ENCODE measurements around the gene NOL11. TPM values are rescaled to one million over a fixed set of nuclear protein-coding genes. Genes with fewer than 3 reads are reported as not detected.

NOL11 gene
- total and polyA plus RNA-seq, 2 experiments from 2014 or later = 116 to 130 TPM

DNA sequence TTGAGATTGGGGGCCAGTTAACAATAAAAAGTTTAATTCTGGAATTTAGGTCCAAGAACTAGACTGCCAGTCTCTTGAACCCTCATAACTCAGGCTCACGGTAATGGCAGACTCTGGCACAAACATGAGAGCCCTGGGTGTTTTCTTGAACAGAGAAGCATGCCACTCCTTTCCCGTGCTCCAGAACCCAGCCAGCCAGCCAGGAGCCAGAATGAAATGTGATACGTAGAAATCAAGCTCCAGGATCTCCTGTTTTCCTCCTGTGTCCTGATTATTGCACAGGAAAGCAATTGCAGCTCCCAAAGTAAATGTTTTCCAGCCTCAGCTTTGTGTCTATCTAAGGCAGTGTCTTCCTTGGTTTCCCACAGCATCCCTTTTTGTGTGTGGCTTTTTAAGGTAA, 46.2 kb upstream of the NOL11 start:
- no peaks in the 10 kb centered on the region for H3K79me2 ChIP-seq (replicated peaks; ENCODE audit: insufficient read depth)
- Mint-ChIP-seq H3K9me3 (no peaks in the 10 kb centered on the region), H3K4me1 (no peaks in the 10 kb centered on the region), H3K27me3 (ENCODE audit: insufficient read depth, low read depth, poor library complexity) (peaks cover 2% of the 10 kb centered on the region), H3K4me3 (no peak overlapping the region), H3K36me3 (ENCODE audit: low read depth) (peaks cover 13% of the 10 kb centered on the region), H3K27ac (no peak overlapping the region)
- no peaks in the 10 kb centered on the region for H4K20me1 ChIP-seq (replicated peaks; ENCODE audit: insufficient read depth)
- H3K36me3 ChIP-seq (ENCODE audit: insufficient read depth) = no peaks in the 10 kb centered on the region; the same call in 1 of the 2 replicates
- TF ChIP-seq NANOG (IDR thresholded peaks at IDR 0.05; ENCODE audit: borderline replicate concordance) = no peak
- TF ChIP-seq ZNF331 (CRISPR knock-in tag; IDR thresholded peaks at IDR 0.05; ENCODE audit: low read depth) = no peak
- TF ChIP-seq EZH2phosphoT487 (IDR thresholded peaks at IDR 0.05; ENCODE audit: unreplicated experiment) = no peak
- no peak for TF ChIP-seq EZH2 (IDR thresholded peaks at IDR 0.05; ENCODE audit: low read depth, unreplicated experiment)
- TF ChIP-seq, protein P1, sequence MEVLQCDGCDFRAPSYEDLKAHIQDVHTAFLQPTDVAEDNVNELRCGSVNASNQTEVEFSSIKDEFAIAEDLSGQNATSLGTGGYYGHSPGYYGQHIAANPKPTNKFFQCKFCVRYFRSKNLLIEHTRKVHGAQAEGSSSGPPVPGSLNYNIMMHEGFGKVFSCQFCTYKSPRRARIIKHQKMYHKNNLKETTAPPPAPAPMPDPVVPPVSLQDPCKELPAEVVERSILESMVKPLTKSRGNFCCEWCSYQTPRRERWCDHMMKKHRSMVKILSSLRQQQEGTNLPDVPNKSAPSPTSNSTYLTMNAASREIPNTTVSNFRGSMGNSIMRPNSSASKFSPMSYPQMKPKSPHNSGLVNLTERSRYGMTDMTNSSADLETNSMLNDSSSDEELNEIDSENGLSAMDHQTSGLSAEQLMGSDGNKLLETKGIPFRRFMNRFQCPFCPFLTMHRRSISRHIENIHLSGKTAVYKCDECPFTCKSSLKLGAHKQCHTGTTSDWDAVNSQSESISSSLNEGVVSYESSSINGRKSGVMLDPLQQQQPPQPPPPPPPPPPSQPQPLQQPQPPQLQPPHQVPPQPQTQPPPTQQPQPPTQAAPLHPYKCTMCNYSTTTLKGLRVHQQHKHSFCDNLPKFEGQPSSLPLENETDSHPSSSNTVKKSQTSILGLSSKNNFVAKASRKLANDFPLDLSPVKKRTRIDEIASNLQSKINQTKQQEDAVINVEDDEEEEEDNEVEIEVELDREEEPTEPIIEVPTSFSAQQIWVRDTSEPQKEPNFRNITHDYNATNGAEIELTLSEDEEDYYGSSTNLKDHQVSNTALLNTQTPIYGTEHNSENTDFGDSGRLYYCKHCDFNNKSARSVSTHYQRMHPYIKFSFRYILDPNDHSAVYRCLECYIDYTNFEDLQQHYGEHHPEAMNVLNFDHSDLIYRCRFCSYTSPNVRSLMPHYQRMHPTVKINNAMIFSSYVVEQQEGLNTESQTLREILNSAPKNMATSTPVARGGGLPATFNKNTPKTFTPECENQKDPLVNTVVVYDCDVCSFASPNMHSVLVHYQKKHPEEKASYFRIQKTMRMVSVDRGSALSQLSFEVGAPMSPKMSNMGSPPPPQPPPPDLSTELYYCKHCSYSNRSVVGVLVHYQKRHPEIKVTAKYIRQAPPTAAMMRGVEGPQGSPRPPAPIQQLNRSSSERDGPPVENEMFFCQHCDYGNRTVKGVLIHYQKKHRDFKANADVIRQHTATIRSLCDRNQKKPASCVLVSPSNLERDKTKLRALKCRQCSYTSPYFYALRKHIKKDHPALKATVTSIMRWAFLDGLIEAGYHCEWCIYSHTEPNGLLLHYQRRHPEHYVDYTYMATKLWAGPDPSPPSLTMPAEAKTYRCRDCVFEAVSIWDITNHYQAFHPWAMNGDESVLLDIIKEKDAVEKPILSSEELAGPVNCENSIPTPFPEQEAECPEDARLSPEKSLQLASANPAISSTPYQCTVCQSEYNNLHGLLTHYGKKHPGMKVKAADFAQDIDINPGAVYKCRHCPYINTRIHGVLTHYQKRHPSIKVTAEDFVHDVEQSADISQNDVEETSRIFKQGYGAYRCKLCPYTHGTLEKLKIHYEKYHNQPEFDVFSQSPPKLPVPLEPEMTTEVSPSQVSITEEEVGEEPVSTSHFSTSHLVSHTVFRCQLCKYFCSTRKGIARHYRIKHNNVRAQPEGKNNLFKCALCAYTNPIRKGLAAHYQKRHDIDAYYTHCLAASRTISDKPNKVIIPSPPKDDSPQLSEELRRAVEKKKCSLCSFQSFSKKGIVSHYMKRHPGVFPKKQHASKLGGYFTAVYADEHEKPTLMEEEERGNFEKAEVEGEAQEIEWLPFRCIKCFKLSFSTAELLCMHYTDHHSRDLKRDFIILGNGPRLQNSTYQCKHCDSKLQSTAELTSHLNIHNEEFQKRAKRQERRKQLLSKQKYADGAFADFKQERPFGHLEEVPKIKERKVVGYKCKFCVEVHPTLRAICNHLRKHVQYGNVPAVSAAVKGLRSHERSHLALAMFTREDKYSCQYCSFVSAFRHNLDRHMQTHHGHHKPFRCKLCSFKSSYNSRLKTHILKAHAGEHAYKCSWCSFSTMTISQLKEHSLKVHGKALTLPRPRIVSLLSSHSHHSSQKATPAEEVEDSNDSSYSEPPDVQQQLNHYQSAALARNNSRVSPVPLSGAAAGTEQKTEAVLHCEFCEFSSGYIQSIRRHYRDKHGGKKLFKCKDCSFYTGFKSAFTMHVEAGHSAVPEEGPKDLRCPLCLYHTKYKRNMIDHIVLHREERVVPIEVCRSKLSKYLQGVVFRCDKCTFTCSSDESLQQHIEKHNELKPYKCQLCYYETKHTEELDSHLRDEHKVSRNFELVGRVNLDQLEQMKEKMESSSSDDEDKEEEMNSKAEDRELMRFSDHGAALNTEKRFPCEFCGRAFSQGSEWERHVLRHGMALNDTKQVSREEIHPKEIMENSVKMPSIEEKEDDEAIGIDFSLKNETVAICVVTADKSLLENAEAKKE (CRISPR knock-in tag; IDR thresholded peaks at IDR 0.05) = no peak
- TF ChIP-seq, protein P2, sequence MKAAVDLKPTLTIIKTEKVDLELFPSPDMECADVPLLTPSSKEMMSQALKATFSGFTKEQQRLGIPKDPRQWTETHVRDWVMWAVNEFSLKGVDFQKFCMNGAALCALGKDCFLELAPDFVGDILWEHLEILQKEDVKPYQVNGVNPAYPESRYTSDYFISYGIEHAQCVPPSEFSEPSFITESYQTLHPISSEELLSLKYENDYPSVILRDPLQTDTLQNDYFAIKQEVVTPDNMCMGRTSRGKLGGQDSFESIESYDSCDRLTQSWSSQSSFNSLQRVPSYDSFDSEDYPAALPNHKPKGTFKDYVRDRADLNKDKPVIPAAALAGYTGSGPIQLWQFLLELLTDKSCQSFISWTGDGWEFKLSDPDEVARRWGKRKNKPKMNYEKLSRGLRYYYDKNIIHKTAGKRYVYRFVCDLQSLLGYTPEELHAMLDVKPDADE (IDR thresholded peaks at IDR 0.05) = no peak
- TF ChIP-seq POLR2AphosphoS5 (IDR thresholded peaks at IDR 0.05; ENCODE audit: low read depth) = no peak
- no peak for TF ChIP-seq ZNF114 (CRISPR knock-in tag; IDR thresholded peaks at IDR 0.05)
- TF ChIP-seq, protein P3, sequence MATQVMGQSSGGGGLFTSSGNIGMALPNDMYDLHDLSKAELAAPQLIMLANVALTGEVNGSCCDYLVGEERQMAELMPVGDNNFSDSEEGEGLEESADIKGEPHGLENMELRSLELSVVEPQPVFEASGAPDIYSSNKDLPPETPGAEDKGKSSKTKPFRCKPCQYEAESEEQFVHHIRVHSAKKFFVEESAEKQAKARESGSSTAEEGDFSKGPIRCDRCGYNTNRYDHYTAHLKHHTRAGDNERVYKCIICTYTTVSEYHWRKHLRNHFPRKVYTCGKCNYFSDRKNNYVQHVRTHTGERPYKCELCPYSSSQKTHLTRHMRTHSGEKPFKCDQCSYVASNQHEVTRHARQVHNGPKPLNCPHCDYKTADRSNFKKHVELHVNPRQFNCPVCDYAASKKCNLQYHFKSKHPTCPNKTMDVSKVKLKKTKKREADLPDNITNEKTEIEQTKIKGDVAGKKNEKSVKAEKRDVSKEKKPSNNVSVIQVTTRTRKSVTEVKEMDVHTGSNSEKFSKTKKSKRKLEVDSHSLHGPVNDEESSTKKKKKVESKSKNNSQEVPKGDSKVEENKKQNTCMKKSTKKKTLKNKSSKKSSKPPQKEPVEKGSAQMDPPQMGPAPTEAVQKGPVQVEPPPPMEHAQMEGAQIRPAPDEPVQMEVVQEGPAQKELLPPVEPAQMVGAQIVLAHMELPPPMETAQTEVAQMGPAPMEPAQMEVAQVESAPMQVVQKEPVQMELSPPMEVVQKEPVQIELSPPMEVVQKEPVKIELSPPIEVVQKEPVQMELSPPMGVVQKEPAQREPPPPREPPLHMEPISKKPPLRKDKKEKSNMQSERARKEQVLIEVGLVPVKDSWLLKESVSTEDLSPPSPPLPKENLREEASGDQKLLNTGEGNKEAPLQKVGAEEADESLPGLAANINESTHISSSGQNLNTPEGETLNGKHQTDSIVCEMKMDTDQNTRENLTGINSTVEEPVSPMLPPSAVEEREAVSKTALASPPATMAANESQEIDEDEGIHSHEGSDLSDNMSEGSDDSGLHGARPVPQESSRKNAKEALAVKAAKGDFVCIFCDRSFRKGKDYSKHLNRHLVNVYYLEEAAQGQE (IDR thresholded peaks at IDR 0.05; ENCODE audit: unreplicated experiment) = no peak
- H2AFZ ChIP-seq = no peak overlapping the region
- 0 out of 2 replicates have a peak, but pooled peaks cover 7% of the 10 kb centered on the region for H3K9me2 ChIP-seq (ENCODE audit: insufficient read depth)
- H3K27me3 ChIP-seq (ENCODE audit: insufficient read depth) = no peaks in the 10 kb centered on the region
- no peaks in the 10 kb centered on the region for H3K4me1 ChIP-seq (ENCODE audit: insufficient read depth)
- ATAC-seq (no peak), DNase-seq (ENCODE audit: low spot score) (no peak)
- H3K4me3 ChIP-seq = no peak overlapping the region
- no peaks in the 10 kb centered on the region for H3F3A ChIP-seq (replicated peaks; ENCODE audit: low read depth)
- H3K27ac ChIP-seq (ENCODE audit: low read depth) = peak overlapping the region; percentile 69
- no peak overlapping the region for H3K4me2 ChIP-seq

All from GM23338 (cell line).